ENCODE data around the gene VPS45.

VPS45 gene

DNA sequence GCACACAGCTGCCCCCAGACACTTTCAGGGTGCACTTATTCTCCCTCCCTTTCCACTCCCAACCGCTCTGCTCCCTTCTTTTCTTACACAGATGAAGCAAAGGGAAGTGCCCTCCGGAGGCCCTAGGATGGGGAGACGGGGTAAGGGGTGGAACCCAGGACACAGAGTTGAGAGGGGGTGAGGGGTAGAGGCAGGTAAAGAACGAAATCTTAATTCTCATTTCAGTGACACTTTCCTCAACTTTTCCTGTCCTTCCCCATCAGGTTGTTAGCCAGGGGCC, 94.9 kb downstream of the VPS45 start:
- H3K4me3 ChIP-seq (replicated peaks; ENCODE audit: low read depth, low read length): peak overlapping the region; percentile 50
- peaks cover 12% of the 10 kb centered on the region for H3K36me3 ChIP-seq (ENCODE audit: control insufficient read depth, insufficient read depth, low read length)
- no peaks in the 10 kb centered on the region for H3K27me3 ChIP-seq (replicated peaks; ENCODE audit: control insufficient read depth, insufficient read depth, low read length)
- no peak for DNase-seq (ENCODE audit: extremely low read depth, insufficient read length)
- TF ChIP-seq, protein P1, sequence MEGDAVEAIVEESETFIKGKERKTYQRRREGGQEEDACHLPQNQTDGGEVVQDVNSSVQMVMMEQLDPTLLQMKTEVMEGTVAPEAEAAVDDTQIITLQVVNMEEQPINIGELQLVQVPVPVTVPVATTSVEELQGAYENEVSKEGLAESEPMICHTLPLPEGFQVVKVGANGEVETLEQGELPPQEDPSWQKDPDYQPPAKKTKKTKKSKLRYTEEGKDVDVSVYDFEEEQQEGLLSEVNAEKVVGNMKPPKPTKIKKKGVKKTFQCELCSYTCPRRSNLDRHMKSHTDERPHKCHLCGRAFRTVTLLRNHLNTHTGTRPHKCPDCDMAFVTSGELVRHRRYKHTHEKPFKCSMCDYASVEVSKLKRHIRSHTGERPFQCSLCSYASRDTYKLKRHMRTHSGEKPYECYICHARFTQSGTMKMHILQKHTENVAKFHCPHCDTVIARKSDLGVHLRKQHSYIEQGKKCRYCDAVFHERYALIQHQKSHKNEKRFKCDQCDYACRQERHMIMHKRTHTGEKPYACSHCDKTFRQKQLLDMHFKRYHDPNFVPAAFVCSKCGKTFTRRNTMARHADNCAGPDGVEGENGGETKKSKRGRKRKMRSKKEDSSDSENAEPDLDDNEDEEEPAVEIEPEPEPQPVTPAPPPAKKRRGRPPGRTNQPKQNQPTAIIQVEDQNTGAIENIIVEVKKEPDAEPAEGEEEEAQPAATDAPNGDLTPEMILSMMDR (IDR thresholded peaks at IDR 0.05; ENCODE audit: insufficient read depth, low read length, poor library complexity, severe bottlenecking): no peak

DNA sequence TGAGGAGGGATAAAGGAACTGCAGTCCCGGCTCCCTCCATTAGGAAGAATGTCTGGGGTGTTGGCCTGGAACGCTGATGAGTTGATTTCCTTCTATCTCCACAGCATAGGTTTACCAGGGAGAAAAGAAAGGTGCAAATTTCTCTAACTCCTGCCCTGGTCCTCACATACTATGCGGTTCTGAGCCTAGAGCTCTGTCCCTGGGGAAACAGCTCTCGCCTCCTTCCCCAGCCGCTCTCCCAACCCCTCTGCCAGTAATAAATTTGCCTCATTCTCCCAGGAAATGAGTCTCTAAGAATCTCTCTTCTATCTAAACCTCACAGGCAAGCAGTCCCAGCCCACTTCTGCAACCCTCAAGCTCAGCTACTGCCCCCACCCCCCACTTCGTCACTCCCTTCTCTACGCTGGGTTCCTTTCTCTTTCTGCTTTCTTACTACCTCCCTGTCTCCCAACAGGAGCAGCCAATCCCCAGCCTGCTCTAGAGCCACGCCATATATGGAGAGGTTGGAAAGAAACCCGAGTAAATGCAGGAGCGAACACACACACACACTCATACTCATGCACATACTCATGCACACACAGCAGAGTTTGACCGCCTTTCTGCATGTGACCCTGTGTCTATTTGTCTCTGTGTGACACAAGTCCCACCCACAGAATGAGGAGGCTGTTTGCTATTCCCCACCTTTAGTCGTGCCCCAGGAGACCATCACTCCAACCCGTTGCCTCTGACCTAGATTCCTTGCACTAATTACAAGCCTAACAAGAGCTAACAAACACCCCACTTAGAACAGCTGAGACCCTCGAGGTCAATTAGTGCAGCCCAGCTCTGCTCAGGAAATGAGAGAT, 95.5 kb downstream of the VPS45 start:
- TF ChIP-seq, protein P1 (IDR thresholded peaks at IDR 0.05; ENCODE audit: insufficient read depth, low read length, poor library complexity, severe bottlenecking): no peak
- Histone ChIP-seq H3K27me3 (replicated peaks; ENCODE audit: control insufficient read depth, insufficient read depth, low read length) (no peaks in the 10 kb centered on the region), H3K36me3 (ENCODE audit: control insufficient read depth, insufficient read depth, low read length) (peaks cover 9% of the 10 kb centered on the region), H3K4me3 (replicated peaks; ENCODE audit: low read depth, low read length) (peak overlapping the region; percentile 50)
- DNase-seq (ENCODE audit: extremely low read depth, insufficient read length): peak; percentile 81

DNA sequence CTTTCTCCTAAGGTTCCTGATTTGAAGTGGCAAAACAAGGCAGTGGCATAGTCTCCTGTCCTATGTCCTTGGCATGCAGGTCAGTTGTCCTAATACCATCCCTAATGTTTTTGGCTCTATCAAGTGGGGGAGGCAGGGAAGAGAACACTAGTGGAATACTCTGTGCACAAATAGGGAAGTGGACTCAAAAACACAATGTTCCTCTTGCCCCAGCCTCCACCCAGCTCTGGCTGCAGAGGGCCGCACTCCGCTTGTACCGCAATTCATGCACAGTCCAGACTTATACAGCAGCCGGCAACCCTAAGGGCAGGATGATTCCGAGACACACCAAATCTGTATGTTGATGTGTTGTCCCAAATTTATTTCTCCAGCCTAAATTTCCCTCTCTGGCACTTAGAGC, 96.6 kb downstream of the VPS45 start:
- Histone ChIP-seq H3K27me3 (replicated peaks; ENCODE audit: control insufficient read depth, insufficient read depth, low read length) (no peaks in the 10 kb centered on the region), H3K4me3 (replicated peaks; ENCODE audit: low read depth, low read length) (no peak overlapping the region), H3K36me3 (ENCODE audit: control insufficient read depth, insufficient read depth, low read length) (peaks cover 4% of the 10 kb centered on the region; the same call in 1 of the 2 replicates)
- no peak for DNase-seq (ENCODE audit: extremely low read depth, insufficient read length)
- TF ChIP-seq, protein P1 (IDR thresholded peaks at IDR 0.05; ENCODE audit: insufficient read depth, low read length, poor library complexity, severe bottlenecking): no peak

DNA sequence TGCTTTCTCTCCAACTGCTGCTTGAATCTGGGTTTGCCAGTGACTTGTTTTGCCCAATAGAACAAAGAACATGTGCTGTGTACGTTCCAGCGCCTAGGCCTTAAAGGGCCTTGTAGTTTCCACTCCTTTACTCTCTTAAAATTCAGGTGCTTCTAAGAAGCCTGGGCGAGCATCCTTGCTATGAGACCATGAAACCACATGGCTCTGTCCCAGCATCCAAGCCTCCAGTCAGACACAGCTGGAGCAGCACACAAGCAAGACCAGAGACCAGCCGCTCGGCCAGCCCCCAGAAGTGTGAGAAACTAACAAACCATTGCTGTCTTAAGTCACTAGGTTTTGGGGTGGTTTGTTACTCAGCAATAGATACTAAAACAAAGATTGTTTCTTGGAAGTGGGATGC, 97.2 kb downstream of the VPS45 start:
- Histone ChIP-seq H3K4me3 (replicated peaks; ENCODE audit: low read depth, low read length) (no peak overlapping the region), H3K36me3 (ENCODE audit: control insufficient read depth, insufficient read depth, low read length) (peaks cover 1% of the 10 kb centered on the region; the same call in 1 of the 2 replicates), H3K27me3 (replicated peaks; ENCODE audit: control insufficient read depth, insufficient read depth, low read length) (no peaks in the 10 kb centered on the region)
- DNase-seq (ENCODE audit: extremely low read depth, insufficient read length): peak; percentile 37
- TF ChIP-seq, protein P1 (IDR thresholded peaks at IDR 0.05; ENCODE audit: insufficient read depth, low read length, poor library complexity, severe bottlenecking): no peak

DNA sequence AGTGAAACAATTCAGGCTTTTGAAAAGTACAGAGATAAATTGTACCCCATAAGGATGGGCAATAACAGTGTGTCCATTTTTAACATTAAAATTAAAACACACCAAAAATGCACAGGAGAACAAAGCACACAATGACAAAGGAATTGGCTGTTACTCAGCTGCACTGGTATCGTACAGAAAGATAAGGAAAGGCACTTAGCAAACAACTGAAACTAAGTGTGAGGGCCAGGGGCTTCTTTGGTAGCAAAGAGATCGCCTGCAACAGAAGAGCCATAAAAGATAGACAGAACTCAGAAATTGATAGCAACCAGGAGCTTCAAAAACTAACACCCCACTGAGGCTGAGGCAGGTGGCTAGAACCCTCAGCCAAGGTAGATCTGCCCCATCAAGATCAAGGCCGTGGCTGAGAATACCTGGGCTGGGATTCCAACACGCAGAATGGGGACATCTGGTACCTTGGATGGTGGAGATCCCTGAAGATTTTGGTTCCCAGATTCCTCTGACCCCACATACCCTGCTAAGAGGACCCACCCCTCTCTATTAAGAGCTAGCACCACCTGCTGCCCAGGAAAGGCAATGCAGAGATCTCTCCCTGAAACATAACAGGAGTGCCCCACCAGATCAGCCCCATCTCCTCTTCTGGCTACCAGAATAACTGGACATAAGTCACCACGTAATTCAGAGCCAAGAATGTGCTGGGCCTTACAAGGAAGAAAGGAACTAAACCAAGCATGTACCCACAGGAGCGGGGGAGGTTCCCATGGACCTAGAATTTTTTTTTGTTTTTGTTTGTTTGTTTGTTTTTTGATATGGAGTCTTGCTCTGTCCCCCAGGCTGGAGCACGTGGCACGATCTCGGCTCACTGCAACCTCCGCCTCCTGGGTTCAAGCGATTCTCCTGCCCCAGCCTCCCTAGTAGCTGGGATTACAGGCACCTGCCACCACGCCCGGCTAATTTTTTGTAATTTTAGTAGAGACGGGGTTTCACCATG, 98.3 kb downstream of the VPS45 start:
- TF ChIP-seq, protein P1 (IDR thresholded peaks at IDR 0.05; ENCODE audit: insufficient read depth, low read length, poor library complexity, severe bottlenecking): peak; percentile 88
- Histone ChIP-seq H3K36me3 (ENCODE audit: control insufficient read depth, insufficient read depth, low read length) (no peaks in the 10 kb centered on the region), H3K27me3 (replicated peaks; ENCODE audit: control insufficient read depth, insufficient read depth, low read length) (no peaks in the 10 kb centered on the region), H3K4me3 (replicated peaks; ENCODE audit: low read depth, low read length) (no peak overlapping the region)
- DNase-seq (ENCODE audit: extremely low read depth, insufficient read length): peak; percentile 58
